Uterus (tissue), 2 donors: ENCODE results near the gene HCN4.

Source experiments
- POLR2A ChIP-seq, 2 donors: fragments of 450-650 bp; IDR thresholded peaks; one replicate each; pipeline ENCODE4 v1.6.1; 2016; ENCODE audit warnings: antibody characterized with exemption in 2 of 2, mild to moderate bottlenecking in 1 of 2, moderate library complexity in 1 of 2
- TF ChIP-seq, protein P1 (sequence below), 4 experiments: fragments of 200-600 bp in 2 of 4; fragments of 450-650 bp in 2 of 4; sonication (generic) in 2 of 4; IDR thresholded peaks; one replicate each; pipeline ENCODE4 v1.5.1; 2016 to 2019; ENCODE audit warnings: antibody characterized with exemption in 4 of 4, mild to moderate bottlenecking in 2 of 4, moderate library complexity in 1 of 4

DNA sequence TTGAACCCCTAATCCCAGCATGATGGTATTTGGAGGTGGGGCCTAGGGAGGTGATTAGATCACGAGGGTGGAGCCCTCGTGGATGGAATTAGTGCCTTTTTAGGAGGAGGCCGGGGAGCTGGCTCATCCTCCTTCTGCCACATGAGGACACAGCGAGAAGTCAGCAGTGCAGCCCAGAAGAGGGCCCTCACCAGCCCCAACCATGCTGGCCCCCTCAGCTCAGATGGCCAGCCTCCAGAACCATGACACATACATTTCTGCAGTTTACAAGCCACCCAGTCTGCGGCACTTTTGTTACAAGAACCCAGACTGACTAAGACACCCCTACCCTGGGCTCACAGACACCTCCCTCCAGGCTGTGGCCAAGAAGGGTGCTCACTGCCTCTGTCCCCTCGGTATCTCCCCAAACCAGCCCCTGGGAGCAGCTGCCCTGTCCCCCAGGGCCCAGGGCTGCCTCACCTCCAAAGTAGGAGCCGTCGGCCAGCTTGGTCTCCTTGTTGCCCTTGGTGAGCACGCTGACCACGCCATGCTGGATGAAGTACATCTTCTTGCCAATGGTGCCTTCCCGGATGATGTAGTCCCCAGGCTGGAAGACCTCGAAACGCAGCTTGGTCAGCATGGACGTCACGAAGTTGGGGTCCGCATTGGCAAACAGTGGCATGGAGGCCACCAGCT is 44.1 kb downstream of the HCN4 start:
- TF ChIP-seq, protein P1, sequence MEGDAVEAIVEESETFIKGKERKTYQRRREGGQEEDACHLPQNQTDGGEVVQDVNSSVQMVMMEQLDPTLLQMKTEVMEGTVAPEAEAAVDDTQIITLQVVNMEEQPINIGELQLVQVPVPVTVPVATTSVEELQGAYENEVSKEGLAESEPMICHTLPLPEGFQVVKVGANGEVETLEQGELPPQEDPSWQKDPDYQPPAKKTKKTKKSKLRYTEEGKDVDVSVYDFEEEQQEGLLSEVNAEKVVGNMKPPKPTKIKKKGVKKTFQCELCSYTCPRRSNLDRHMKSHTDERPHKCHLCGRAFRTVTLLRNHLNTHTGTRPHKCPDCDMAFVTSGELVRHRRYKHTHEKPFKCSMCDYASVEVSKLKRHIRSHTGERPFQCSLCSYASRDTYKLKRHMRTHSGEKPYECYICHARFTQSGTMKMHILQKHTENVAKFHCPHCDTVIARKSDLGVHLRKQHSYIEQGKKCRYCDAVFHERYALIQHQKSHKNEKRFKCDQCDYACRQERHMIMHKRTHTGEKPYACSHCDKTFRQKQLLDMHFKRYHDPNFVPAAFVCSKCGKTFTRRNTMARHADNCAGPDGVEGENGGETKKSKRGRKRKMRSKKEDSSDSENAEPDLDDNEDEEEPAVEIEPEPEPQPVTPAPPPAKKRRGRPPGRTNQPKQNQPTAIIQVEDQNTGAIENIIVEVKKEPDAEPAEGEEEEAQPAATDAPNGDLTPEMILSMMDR (IDR thresholded peaks at IDR 0.05): no peak
- no peak for TF ChIP-seq POLR2A (IDR thresholded peaks at IDR 0.05)
